ENCODE data around the gene PPFIBP2.

Gene PPFIBP2

DNA sequence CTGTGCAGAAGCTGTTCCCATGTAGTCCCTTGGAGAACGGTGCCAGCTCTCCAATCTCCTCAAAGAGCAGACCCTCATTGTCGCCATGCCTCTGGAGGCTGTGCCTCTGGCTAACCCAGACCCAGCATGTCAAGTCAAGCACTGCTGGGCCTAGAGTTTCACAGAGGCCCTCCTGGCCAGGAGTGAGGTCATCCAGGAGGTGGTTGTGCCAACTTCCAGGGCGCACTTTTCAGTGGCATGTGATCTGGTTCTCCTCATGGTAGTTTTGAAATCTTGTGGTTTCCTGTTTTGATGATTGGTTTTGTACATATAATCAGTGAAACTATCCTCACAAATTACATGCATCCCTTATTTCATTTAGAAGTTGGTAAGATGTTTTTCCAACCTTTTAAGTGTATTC, 78.9 kb downstream of the PPFIBP2 start:
- H3K9ac ChIP-seq (ENCODE audit: low read depth in 1 of 2, low read length in 2 of 2), result no peak overlapping the region
- H3K27ac ChIP-seq (ENCODE audit: low read depth in 2 of 2, low read length in 2 of 2), result no peak overlapping the region
- H3K9me3 ChIP-seq (ENCODE audit: control insufficient read depth in 2 of 2, low read length in 2 of 2), result no peaks in the 10 kb centered on the region
- H3K4me1 ChIP-seq (ENCODE audit: control insufficient read depth in 2 of 2, insufficient read depth in 2 of 2, low read length in 2 of 2), result peaks cover 17 to 40% of the 10 kb centered on the region in 2 donors
- H3K4me3 ChIP-seq (ENCODE audit: low read length in 2 of 2), result no peak overlapping the region
- peaks cover 7 to 8% of the 10 kb centered on the region in 2 donors for H3K36me3 ChIP-seq (ENCODE audit: control insufficient read depth in 2 of 2, insufficient read depth in 2 of 2, low read length in 2 of 2)
- H3K27me3 ChIP-seq (ENCODE audit: control insufficient read depth in 2 of 2, insufficient read depth in 2 of 2, low read length in 2 of 2), result no peaks in the 10 kb centered on the region

DNA sequence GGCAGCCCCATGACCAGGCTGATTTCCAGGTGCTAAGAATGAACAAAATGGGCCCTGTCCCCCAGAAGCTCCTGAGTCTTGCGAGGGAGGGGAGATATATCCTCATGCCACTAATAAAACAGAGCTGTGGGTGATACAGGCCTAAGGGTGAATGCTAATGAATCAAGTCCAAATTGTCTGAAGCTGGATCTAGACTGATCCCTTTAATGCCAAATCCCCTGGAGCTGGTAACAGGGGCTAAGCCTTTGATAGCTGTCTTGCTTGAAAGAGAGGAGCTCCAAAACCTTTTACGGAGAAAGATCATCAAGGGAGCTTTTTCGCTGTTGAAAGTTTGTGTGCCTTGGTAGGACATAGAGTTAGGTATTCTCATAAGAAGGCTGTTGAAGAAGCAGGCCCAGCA, 79.7 kb downstream of the PPFIBP2 start:
- Histone ChIP-seq H3K9me3 (ENCODE audit: control insufficient read depth in 2 of 2, low read length in 2 of 2) (no peaks in the 10 kb centered on the region), H3K4me3 (ENCODE audit: low read length in 2 of 2) (no peak overlapping the region), H3K27ac (ENCODE audit: low read depth in 2 of 2, low read length in 2 of 2) (no peak overlapping the region), H3K36me3 (ENCODE audit: control insufficient read depth in 2 of 2, insufficient read depth in 2 of 2, low read length in 2 of 2) (peaks cover 7 to 8% of the 10 kb centered on the region in 2 donors), H3K27me3 (ENCODE audit: control insufficient read depth in 2 of 2, insufficient read depth in 2 of 2, low read length in 2 of 2) (no peaks in the 10 kb centered on the region), H3K9ac (ENCODE audit: low read depth in 1 of 2, low read length in 2 of 2) (no peak overlapping the region), H3K4me1 (ENCODE audit: control insufficient read depth in 2 of 2, insufficient read depth in 2 of 2, low read length in 2 of 2) (peaks cover 17 to 42% of the 10 kb centered on the region in 2 donors)

DNA sequence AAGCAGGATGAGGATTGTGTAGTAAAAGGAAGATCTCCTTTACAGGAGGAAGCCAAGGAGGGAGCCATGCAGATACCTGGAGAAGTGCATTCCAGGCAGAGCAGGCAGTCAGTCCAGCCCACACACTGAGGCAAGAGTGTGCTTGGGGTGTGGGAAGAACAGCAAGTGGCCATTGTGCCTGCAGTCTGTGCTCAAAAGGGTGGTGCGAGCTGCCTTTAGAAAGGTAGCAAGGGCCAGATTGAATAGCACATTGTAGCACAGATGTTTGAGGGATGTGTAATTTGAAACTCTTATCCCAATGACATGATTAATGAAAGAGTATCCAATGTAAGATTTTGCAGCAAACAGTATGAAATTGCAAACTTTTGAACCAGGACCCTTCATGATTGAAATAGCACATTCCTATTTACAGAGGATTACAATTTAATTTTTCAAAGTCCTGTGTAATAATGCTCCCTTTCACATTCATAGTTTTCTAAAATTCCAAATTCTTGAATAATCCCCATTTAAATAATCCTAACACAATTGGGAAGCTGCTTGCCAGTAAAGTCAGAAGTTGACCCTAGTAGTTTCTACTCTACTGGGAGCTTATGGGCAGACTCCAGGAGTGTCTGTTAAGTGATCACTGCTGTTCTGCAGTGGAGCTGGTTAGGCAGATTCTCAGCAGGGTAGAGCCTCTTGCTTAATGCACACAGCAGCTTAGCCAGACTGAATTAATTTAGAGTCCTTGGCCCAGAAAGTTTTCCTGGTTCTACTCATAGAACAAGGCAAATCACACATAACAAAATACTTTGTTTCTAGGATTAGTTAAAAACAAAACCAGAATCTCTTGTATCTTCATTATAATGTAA, 81.4 kb downstream of the PPFIBP2 start:
- H3K4me3 ChIP-seq (ENCODE audit: low read length in 2 of 2), result no peak overlapping the region
- no peaks in the 10 kb centered on the region for H3K27me3 ChIP-seq (ENCODE audit: control insufficient read depth in 2 of 2, insufficient read depth in 2 of 2, low read length in 2 of 2)
- no peak overlapping the region for H3K27ac ChIP-seq (ENCODE audit: low read depth in 2 of 2, low read length in 2 of 2)
- no peak overlapping the region for H3K9ac ChIP-seq (ENCODE audit: low read depth in 1 of 2, low read length in 2 of 2)
- H3K36me3 ChIP-seq (ENCODE audit: control insufficient read depth in 2 of 2, insufficient read depth in 2 of 2, low read length in 2 of 2), result peaks cover 4 to 8% of the 10 kb centered on the region in 2 donors
- H3K9me3 ChIP-seq (ENCODE audit: control insufficient read depth in 2 of 2, low read length in 2 of 2), result no peaks in the 10 kb centered on the region
- H3K4me1 ChIP-seq (ENCODE audit: control insufficient read depth in 2 of 2, insufficient read depth in 2 of 2, low read length in 2 of 2), result peaks cover 17 to 40% of the 10 kb centered on the region in 2 donors

DNA sequence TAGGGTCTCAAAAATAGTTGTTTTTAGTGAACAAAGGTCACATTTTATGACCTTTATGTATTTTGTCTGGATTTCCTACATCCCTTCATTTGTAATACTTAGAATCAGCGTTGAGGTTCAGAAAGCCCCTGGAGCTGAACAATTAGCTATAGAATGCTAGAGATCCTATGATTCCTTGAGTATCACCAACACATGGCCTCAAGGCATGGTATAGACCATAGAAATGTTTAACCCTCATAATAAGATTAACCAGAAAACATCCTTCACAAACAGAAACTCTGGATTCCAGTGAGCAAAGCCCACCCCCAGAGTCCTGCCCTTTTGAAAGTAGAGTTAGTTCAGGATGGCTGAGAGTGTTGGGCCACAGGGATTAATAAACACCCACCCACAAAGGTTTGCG, 82.2 kb downstream of the PPFIBP2 start:
- H3K9me3 ChIP-seq (ENCODE audit: control insufficient read depth in 2 of 2, low read length in 2 of 2), result no peaks in the 10 kb centered on the region
- H3K27ac ChIP-seq (ENCODE audit: low read depth in 2 of 2, low read length in 2 of 2), result no peak overlapping the region
- no peak overlapping the region for H3K9ac ChIP-seq (ENCODE audit: low read depth in 1 of 2, low read length in 2 of 2)
- H3K27me3 ChIP-seq (ENCODE audit: control insufficient read depth in 2 of 2, insufficient read depth in 2 of 2, low read length in 2 of 2), result no peaks in the 10 kb centered on the region
- peaks cover 4 to 9% of the 10 kb centered on the region in 2 donors for H3K36me3 ChIP-seq (ENCODE audit: control insufficient read depth in 2 of 2, insufficient read depth in 2 of 2, low read length in 2 of 2)
- H3K4me1 ChIP-seq (ENCODE audit: control insufficient read depth in 2 of 2, insufficient read depth in 2 of 2, low read length in 2 of 2), result peaks cover 20 to 33% of the 10 kb centered on the region in 2 donors
- no peak overlapping the region for H3K4me3 ChIP-seq (ENCODE audit: low read length in 2 of 2)

DNA sequence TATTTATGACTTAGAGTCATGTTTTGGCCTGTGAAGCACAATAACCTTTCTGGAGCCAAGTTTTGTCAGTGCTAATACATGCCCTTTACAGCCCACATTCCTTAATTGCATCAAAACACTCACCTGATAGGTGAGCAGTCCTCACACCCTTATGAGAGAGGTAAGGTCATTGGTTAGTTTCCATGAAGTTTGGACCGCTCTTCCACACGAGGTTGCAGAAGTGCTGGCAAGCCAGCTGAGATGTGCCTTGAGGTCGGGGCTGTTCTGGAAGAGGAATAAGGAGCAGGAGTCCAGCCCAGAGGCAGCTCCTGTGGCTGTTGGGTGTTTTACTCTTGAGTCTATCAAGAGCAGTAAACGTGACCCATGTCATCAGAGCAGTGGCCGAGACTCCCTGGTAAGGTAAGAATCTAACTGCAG, 83.2 kb downstream of the PPFIBP2 start:
- Histone ChIP-seq H3K9me3 (ENCODE audit: control insufficient read depth in 2 of 2, low read length in 2 of 2) (no peaks in the 10 kb centered on the region), H3K9ac (ENCODE audit: low read depth in 1 of 2, low read length in 2 of 2) (peak overlapping the region; percentile 14 to 50), H3K27me3 (ENCODE audit: control insufficient read depth in 2 of 2, insufficient read depth in 2 of 2, low read length in 2 of 2) (no peaks in the 10 kb centered on the region), H3K36me3 (ENCODE audit: control insufficient read depth in 2 of 2, insufficient read depth in 2 of 2, low read length in 2 of 2) (peaks cover 4 to 14% of the 10 kb centered on the region in 2 donors), H3K4me3 (ENCODE audit: low read length in 2 of 2) (peak overlapping the region in 1 of 2 donors; percentile 41), H3K4me1 (ENCODE audit: control insufficient read depth in 2 of 2, insufficient read depth in 2 of 2, low read length in 2 of 2) (peaks cover 14 to 22% of the 10 kb centered on the region in 2 donors), H3K27ac (ENCODE audit: low read depth in 2 of 2, low read length in 2 of 2) (peak overlapping the region; percentile 88)

DNA sequence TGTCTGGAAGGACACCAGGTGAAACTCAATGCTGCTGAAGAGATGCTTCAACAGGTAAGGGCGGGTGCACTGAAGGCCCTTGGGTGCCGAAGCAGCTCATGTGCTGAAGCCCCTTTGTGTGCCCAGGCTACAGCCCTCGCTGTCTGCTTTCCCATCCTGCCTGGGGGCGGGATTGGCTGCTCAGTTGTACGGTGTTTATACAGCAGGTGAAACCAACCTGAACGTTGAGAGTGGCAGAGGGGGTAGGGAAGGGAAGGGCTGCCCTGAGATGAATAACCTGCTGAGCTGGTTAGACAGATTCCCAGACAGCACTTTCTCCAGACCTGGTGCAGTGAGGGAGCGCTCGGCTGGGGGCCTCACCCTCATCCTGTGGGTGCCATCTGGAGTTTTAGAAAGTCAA, 83.8 kb downstream of the PPFIBP2 start:
- H3K36me3 ChIP-seq (ENCODE audit: control insufficient read depth in 2 of 2, insufficient read depth in 2 of 2, low read length in 2 of 2), result peaks cover 4 to 14% of the 10 kb centered on the region in 2 donors
- no peaks in the 10 kb centered on the region for H3K9me3 ChIP-seq (ENCODE audit: control insufficient read depth in 2 of 2, low read length in 2 of 2)
- peak overlapping the region; percentile 88 for H3K27ac ChIP-seq (ENCODE audit: low read depth in 2 of 2, low read length in 2 of 2)
- no peaks in the 10 kb centered on the region for H3K27me3 ChIP-seq (ENCODE audit: control insufficient read depth in 2 of 2, insufficient read depth in 2 of 2, low read length in 2 of 2)
- peak overlapping the region; percentile 14 to 50 for H3K9ac ChIP-seq (ENCODE audit: low read depth in 1 of 2, low read length in 2 of 2)
- peaks cover 12 to 17% of the 10 kb centered on the region in 2 donors for H3K4me1 ChIP-seq (ENCODE audit: control insufficient read depth in 2 of 2, insufficient read depth in 2 of 2, low read length in 2 of 2)
- H3K4me3 ChIP-seq (ENCODE audit: low read length in 2 of 2), result peak overlapping the region in 1 of 2 donors; percentile 41

DNA sequence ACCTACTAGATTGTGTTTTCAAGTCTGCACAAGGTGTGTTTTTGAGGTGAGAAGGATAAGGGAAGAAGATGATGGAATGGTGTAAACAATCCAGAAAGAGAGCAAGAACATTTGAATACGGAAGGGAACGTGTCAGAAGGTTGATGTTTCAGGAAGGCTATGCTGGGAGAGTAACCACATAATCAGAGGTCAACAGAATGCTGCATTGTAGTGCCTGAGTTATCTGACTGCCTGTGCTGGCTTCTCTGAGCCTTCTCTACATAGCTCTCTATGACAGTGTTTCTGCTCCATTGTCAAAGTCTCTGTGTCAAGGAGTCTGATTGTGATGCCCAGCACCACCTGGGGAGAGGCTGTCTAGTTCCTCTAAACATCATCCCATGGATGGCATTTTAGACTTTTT, 85.4 kb downstream of the PPFIBP2 start:
- no peaks in the 10 kb centered on the region for H3K27me3 ChIP-seq (ENCODE audit: control insufficient read depth in 2 of 2, insufficient read depth in 2 of 2, low read length in 2 of 2)
- peaks cover 4 to 6% of the 10 kb centered on the region in 2 donors for H3K36me3 ChIP-seq (ENCODE audit: control insufficient read depth in 2 of 2, insufficient read depth in 2 of 2, low read length in 2 of 2)
- H3K4me1 ChIP-seq (ENCODE audit: control insufficient read depth in 2 of 2, insufficient read depth in 2 of 2, low read length in 2 of 2), result peaks cover 21 to 29% of the 10 kb centered on the region in 2 donors
- H3K4me3 ChIP-seq (ENCODE audit: low read length in 2 of 2), result no peak overlapping the region
- H3K9me3 ChIP-seq (ENCODE audit: control insufficient read depth in 2 of 2, low read length in 2 of 2), result no peaks in the 10 kb centered on the region
- no peak overlapping the region for H3K27ac ChIP-seq (ENCODE audit: low read depth in 2 of 2, low read length in 2 of 2)
- no peak overlapping the region for H3K9ac ChIP-seq (ENCODE audit: low read depth in 1 of 2, low read length in 2 of 2)

DNA sequence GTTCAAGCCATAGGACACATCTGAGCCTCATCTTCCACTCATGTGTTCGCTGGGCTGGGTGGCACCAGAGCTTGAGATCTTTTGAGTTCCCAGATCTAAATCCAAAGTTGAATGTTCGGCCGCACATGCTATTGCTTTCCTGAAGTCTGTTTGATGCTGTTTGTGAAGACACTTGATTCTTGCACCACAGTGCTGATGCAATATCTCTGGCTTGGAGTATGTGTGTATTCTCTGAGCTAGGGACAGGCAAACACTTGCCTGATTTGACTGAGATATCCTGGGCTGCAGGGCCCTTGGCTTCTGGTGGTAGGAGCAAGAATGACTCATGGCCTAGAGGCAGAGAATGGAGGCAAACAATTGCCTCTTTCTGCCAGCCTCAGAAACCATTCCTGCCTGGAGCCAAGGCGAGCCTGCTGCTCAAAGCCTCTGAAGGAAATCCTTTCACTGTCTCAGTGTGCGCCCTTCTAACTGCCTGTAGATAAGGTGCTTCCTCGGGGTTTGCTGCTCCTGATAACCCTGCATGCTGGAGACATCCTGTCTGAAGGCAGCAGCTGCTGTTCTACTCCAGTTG, 86.5 kb downstream of the PPFIBP2 start:
- no peak overlapping the region for H3K27ac ChIP-seq (ENCODE audit: low read depth in 2 of 2, low read length in 2 of 2)
- H3K9me3 ChIP-seq (ENCODE audit: control insufficient read depth in 2 of 2, low read length in 2 of 2), result no peaks in the 10 kb centered on the region
- peaks cover 26 to 39% of the 10 kb centered on the region in 2 donors for H3K4me1 ChIP-seq (ENCODE audit: control insufficient read depth in 2 of 2, insufficient read depth in 2 of 2, low read length in 2 of 2)
- peaks cover 0 to 6% of the 10 kb centered on the region in 2 donors for H3K36me3 ChIP-seq (ENCODE audit: control insufficient read depth in 2 of 2, insufficient read depth in 2 of 2, low read length in 2 of 2)
- no peak overlapping the region for H3K9ac ChIP-seq (ENCODE audit: low read depth in 1 of 2, low read length in 2 of 2)
- H3K27me3 ChIP-seq (ENCODE audit: control insufficient read depth in 2 of 2, insufficient read depth in 2 of 2, low read length in 2 of 2), result no peaks in the 10 kb centered on the region
- H3K4me3 ChIP-seq (ENCODE audit: low read length in 2 of 2), result no peak overlapping the region

DNA sequence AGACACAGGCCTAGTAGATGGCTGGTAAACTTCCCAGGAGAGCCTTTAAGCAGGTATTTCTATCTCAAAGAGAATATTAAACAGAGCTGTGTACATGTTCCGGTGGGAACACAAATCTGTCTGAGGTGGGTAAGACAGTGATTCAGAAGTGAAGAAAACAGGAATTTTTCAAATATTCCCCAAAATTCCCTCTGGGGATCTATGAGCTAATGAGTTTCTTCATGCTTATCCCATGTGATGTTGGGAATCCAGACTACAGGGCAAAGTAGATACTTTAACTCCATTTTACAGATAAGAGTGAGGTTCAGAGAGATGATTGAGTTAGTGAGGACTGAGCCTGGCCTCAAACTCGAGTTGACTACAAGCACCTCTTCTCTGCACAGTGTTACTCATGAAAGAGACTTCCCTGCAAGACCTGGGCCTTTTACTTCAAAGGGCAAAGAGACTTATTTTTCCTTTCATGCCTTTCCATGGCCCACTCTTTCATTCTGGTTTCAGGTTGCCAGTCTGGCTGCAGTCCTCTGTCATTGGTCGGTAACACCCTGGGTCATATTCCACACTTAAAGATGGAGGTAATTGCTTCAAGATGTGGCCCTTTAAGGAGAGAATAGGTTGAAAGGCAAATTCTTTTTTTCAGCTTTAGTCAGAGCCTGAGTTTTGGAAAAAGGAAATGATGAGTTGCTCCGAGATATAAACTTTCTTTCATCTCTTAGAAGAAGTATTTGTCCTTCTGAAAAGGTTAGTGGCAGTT, 89.4 kb downstream of the PPFIBP2 start:
- Histone ChIP-seq H3K9ac (ENCODE audit: low read depth in 1 of 2, low read length in 2 of 2) (peak overlapping the region in 1 of 2 donors; percentile 3), H3K9me3 (ENCODE audit: control insufficient read depth in 2 of 2, low read length in 2 of 2) (no peaks in the 10 kb centered on the region), H3K27ac (ENCODE audit: low read depth in 2 of 2, low read length in 2 of 2) (peak overlapping the region; percentile 88), H3K4me3 (ENCODE audit: low read length in 2 of 2) (no peak overlapping the region), H3K36me3 (ENCODE audit: control insufficient read depth in 2 of 2, insufficient read depth in 2 of 2, low read length in 2 of 2) (peaks cover 0 to 6% of the 10 kb centered on the region in 2 donors), H3K4me1 (ENCODE audit: control insufficient read depth in 2 of 2, insufficient read depth in 2 of 2, low read length in 2 of 2) (peaks cover 26 to 38% of the 10 kb centered on the region in 2 donors), H3K27me3 (ENCODE audit: control insufficient read depth in 2 of 2, insufficient read depth in 2 of 2, low read length in 2 of 2) (no peaks in the 10 kb centered on the region)

Data from mucosa of rectum (tissue), 2 donors.